Pulmonary artery endothelial cell (primary cell): ENCODE results near the gene EIF2D. TPM values are rescaled to one million over a fixed set of nuclear protein-coding genes. Genes with fewer than 3 reads are reported as not detected.

Source experiments
- DNase-seq: peaks from one replicate; pipeline ENCODE4 v3.0.0-alpha.2; 2011; ENCODE audit warnings: low read depth, low spot score
- total RNA-seq: library from RNA; depleted of rRNA; stranded (reverse); fragments of >200 nt; gene quantifications from 2 replicates; pipeline ENCODE4 v1.2.3, GENCODE V29; 2014

The EIF2D gene
- total RNA-seq, 1 donor from 2014 or later, result 51.2 TPM

DNA sequence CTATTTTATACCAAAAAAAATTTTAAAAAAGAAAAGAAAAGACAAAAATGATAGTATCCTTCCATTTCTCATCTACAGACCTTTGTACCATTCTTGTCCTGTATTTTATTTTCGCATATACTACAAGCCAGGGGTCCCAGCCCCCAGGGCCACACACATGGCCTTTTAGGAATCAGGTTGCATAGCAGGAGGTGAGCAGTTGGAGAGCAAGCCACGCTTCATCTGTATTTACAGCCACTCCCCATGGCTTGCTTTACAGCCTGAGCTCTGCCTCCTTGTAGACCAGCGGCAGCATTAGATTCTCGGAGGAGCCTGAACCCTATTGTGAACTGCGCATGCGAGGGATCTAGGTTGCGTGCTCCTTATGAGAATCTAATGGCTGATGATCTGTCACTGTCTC, 65.2 kb downstream of the EIF2D start:
- DNase-seq, result no peak

DNA sequence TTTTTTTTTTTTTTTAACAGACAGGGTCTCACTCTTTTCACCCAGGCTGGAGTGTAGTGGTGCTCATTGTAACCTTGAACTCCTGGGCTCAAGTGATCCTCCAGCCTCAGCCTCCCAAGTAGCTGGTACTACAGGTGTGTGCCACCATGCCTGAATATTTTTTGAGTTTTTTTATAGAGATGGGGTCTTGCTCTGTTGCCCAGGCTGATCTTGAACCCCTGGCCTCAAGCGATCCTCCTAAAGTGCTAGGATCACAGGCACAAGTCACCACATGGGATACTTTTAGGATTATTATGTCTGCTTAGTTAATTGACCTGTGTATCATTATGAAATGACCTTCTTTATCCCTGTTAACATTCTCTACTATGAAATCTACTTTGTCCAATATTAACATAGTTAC, 66.9 kb downstream of the EIF2D start:
- no peak for DNase-seq

DNA sequence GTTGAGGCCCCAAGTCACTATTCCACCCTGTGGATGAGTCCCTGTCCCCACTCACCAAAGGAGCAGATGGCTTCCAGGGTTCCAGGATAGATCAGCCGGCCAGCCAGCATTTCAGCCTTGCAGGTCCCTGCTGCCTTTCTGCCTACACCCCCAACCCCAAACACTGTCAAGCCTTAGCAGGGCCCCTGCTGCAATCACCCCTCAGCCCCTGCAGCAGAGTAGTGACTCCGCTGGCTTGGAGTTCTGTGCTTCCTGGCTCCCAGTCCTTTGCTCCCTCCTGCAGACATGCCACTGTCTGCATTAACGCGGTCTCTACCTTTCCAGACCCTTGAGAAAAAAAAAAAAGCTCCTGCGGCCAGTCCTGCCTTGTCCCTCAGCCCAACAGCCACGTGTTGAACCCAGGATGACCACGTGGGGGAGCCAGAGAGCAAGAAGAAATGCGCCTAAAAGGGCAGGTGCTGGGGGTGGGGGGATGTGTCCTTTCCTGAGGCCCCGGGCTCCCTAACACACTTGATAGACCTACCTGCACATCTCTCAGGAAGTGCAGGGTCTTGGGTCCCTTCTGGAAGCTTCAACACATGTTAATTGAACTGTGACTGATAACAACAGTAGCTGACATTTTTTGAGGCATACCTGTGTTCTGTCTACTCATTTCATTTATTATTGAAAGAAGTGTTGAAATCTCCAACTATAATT, 67.6 kb downstream of the EIF2D start:
- no peak for DNase-seq

Other genes with a start within 250 kb of the EIF2D start
- gene IKBKE, start 142.0 kb downstream of the EIF2D start, total RNA-seq, result 14.8 and 19.2 TPM in 2 replicates
- 0.25 and 0.26 TPM in 2 replicates for gene RASSF5, start 104.9 kb downstream of the EIF2D start, total RNA-seq
- gene DYRK3, start 23.1 kb upstream of the EIF2D start, total RNA-seq, result 13.4 and 15.9 TPM in 2 replicates
- gene MAPKAPK2, start 72.4 kb upstream of the EIF2D start, total RNA-seq, result 40.9 and 44.5 TPM in 2 replicates
- gene IL19, start 158.3 kb upstream of the EIF2D start, total RNA-seq, result not detected in 2 replicates
- not detected in 2 replicates for gene IL10, start 160.0 kb upstream of the EIF2D start, total RNA-seq